DND-41 (cell line): ENCODE data around the gene TMIE.

Experiments
- ATAC-seq: fragments of 200-7000 bp; cut with Tn5 transposase; 3 replicates; pipeline ENCODE4 v1.9.1; 2021; ENCODE audit warnings: low read depth; ENCODE audit not compliant: insufficient read depth
- DNase-seq: peaks from one replicate; pipeline ENCODE4 v3.0.0-alpha.2; 2020
- H2AFZ ChIP-seq: 2 replicates; pipeline ENCODE4 v1.6.0; 2012; ENCODE audit warnings: low read depth, low read length
- H3K27ac ChIP-seq: 2 replicates; pipeline ENCODE4 v1.5.1; 2012; ENCODE audit warnings: low read length, inconsistent platforms
- H3K27me3 ChIP-seq: fragments of 200-600 bp; sonication (generic); 2 replicates; pipeline ENCODE4 v1.6.0; 2012; ENCODE audit warnings: low read length, mild to moderate bottlenecking, inconsistent platforms; ENCODE audit not compliant: insufficient read depth, poor library complexity
- H3K36me3 ChIP-seq: 2 replicates; pipeline ENCODE4 v1.5.1; 2012; ENCODE audit warnings: low read length, inconsistent platforms; ENCODE audit not compliant: insufficient read depth
- H3K4me1 ChIP-seq: 2 replicates; pipeline ENCODE4 v1.5.1; 2012; ENCODE audit warnings: mild to moderate bottlenecking, low read length; ENCODE audit not compliant: insufficient read depth
- H3K4me2 ChIP-seq: 2 replicates; pipeline ENCODE4 v1.6.0; 2012; ENCODE audit warnings: mild to moderate bottlenecking, moderate library complexity, low read length, inconsistent platforms; ENCODE audit not compliant: insufficient read depth
- H3K4me3 ChIP-seq, 2 experiments: fragments of 200-600 bp in 1 of 2; shearing (Covaris generic) in 1 of 2; 2 replicates each; pipeline ENCODE4 v1.5.1; 2012 to 2016; ENCODE audit warnings: inconsistent platforms in 2 of 2, low read length in 2 of 2, mild to moderate bottlenecking in 2 of 2, low read depth in 1 of 2, moderate library complexity in 1 of 2
- H3K79me2 ChIP-seq: 2 replicates; pipeline ENCODE4 v1.6.0; 2012; ENCODE audit warnings: low read length, inconsistent platforms; ENCODE audit not compliant: insufficient read depth
- H3K9ac ChIP-seq: 2 replicates; pipeline ENCODE4 v1.6.0; 2012; ENCODE audit warnings: low read depth, mild to moderate bottlenecking, inconsistent platforms, low read length, moderate library complexity
- H3K9me3 ChIP-seq: 2 replicates; pipeline ENCODE4 v1.5.1; 2012; ENCODE audit warnings: low read length, moderate library complexity, mild to moderate bottlenecking, inconsistent platforms; ENCODE audit not compliant: insufficient read depth, severe bottlenecking
- H4K20me1 ChIP-seq: 2 replicates; pipeline ENCODE4 v1.6.0; 2012; ENCODE audit warnings: low read length; ENCODE audit not compliant: insufficient read depth
- CTCF ChIP-seq: IDR thresholded peaks from 2 replicates; pipeline ENCODE4 v1.5.1; 2012; ENCODE audit warnings: borderline replicate concordance, low read length, moderate library complexity, mild to moderate bottlenecking; ENCODE audit not compliant: poor library complexity, severe bottlenecking; ENCODE audit errors: extremely low read depth
- EZH2 ChIP-seq: IDR thresholded peaks from 3 replicates; pipeline ENCODE4 v1.6.1; 2012; ENCODE audit warnings: borderline replicate concordance, low read depth, mild to moderate bottlenecking, moderate library complexity, low read length, inconsistent platforms; ENCODE audit not compliant: severe bottlenecking

TMIE gene

DNA sequence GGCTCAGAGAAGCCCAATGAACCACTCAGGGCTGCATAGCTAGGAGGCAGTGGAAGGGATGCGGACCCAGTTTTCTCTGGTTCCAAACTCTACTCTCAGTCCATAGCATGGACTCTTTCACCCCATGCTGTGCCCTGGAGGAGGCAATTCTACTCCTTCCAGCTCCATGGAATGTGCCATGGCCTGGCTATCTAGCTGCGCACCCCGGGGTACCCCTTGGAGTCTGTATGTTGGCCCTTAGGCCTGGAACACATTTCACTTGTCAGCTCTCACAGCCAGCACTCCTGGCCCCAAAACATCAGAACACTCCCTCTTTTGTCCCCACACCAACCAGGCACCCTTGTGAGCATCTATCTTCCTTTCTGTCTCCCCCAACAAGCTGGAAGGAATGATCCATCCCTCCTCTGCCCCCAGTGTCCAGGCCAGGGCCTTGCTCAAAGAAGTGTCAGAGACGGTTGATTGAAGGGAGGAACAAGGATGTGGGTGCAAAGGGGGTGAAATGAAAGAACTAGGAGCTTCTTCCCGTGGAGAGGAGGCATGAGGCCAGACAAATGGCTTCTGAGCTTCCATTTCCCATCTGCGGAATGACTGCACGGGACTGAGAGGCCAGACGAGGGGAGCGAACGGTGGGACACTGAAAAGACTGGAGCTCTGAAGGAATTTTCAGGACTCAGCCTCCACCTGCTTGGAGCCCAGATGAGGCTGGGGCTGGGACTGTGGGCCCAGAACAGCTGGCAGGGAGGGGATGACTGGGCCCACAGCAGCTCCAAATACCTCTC is 13.7 kb downstream of the TMIE start:
- Histone ChIP-seq H3K4me2 (no peak overlapping the region), H4K20me1 (no peaks in the 10 kb centered on the region), H2AFZ (no peak overlapping the region), H3K27me3 (no peaks in the 10 kb centered on the region), H3K4me3 (no peak overlapping the region), H3K9me3 (no peaks in the 10 kb centered on the region), H3K27ac (no peak overlapping the region), H3K79me2 (no peaks in the 10 kb centered on the region), H3K4me1 (no peaks in the 10 kb centered on the region), H3K9ac (no peak overlapping the region), H3K36me3 (no peaks in the 10 kb centered on the region)
- DNase-seq (no peak), ATAC-seq (no peak)
- TF ChIP-seq EZH2 = no peak
- no peak for TF ChIP-seq CTCF

DNA sequence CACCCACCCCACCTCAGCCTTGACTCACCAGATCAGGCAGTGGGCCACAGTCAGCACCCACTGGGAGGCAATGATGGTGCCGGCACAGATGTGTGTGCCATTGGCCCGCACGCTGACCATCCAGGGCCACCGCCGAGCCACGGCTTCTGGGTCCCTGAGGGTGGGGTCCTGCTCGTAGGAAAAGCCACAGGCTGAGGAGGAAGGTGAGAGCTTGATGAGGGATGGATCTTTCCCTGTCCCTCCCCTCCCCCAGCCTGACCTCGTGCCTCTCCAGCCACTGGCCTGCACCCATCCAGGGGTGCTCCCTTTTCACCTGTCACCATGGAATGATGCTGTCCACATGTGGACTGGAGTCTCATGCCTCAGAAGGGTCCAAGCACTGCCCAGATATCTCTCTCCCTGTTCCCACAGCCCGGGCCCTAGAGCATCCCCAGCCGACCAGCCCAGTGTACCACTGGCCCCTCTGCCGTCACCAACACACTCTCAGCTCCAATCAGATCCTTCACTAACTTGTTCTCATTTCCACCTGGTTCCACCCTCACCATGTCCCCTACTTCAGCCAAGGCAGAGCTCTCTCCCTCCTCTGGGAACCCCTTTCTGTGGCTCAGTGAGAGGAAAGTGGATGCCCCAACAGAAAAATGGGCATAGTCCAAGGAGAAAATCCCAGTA is 14.4 kb downstream of the TMIE start:
- no peak overlapping the region for H3K27ac ChIP-seq
- no peak overlapping the region for H3K4me3 ChIP-seq

GRCh38 chr3:46716461-46717441 is 15.6 kb downstream of the TMIE start:
- H3K36me3 ChIP-seq = no peaks in the 10 kb centered on the region
- no peak overlapping the region for H3K4me3 ChIP-seq
- no peak overlapping the region for H3K9ac ChIP-seq
- H3K4me1 ChIP-seq = no peaks in the 10 kb centered on the region
- no peaks in the 10 kb centered on the region for H4K20me1 ChIP-seq
- H2AFZ ChIP-seq = no peak overlapping the region
- H3K79me2 ChIP-seq = no peaks in the 10 kb centered on the region
- DNase-seq = peak; percentile 1
- no peak overlapping the region for H3K4me2 ChIP-seq
- TF ChIP-seq EZH2 (no peak), CTCF (no peak)
- no peak for ATAC-seq
- H3K27me3 ChIP-seq = no peaks in the 10 kb centered on the region
- H3K27ac ChIP-seq = no peak overlapping the region
- no peaks in the 10 kb centered on the region for H3K9me3 ChIP-seq

More for the DNA sequence above, 14.4 kb downstream of the TMIE start:
- TF ChIP-seq CTCF (no peak), EZH2 (no peak)
- ATAC-seq (no peak), DNase-seq (peak; percentile 2)
- H3K36me3 ChIP-seq = no peaks in the 10 kb centered on the region
- no peaks in the 10 kb centered on the region for H4K20me1 ChIP-seq
- no peaks in the 10 kb centered on the region for H3K27me3 ChIP-seq
- H3K4me2 ChIP-seq = no peak overlapping the region
- H3K79me2 ChIP-seq = no peaks in the 10 kb centered on the region
- no peak overlapping the region for H2AFZ ChIP-seq
- H3K9me3 ChIP-seq = no peaks in the 10 kb centered on the region
- no peak overlapping the region for H3K9ac ChIP-seq
- H3K4me1 ChIP-seq = no peaks in the 10 kb centered on the region
